H1 (cell line): Measurements from ENCODE around the gene PTPN3. TPM values are rescaled to one million over a fixed set of nuclear protein-coding genes. Genes with fewer than 3 reads are reported as not detected.

Experiments
- CTCF ChIA-PET: fragments of 300-600 bp; sonication (Branson Sonifier 250); formaldehyde crosslinking; loops from one replicate; lab custom pipeline; 2021; ENCODE audit not compliant: partially characterized antibody; lab: Charles Lee
- POLR2A ChIA-PET: fragments of 300-600 bp; sonication (Branson Sonifier 250); formaldehyde crosslinking; loops from one replicate; lab custom pipeline; 2021; ENCODE audit warnings: inconsistent platforms; ENCODE audit not compliant: partially characterized antibody; lab: Charles Lee
- DNase-seq, 2 experiments: peaks; one replicate each; pipeline versions ENCODE4 v3.0.0 to v3.0.0-alpha.2; 2010 to 2022; ENCODE audit warnings: low spot score in 2 of 2, low read depth in 1 of 2, mixed read lengths in 1 of 2
- FAIRE-seq: peaks from 2 replicates; lab custom pipeline; 2011; peaks lifted over from hg19 to GRCh38; lab: Jason Lieb, UNC
- H2AFZ ChIP-seq: 2 replicates; pipeline ENCODE4 v1.8.1; 2012; ENCODE audit warnings: low read length, inconsistent platforms
- H2AK5ac ChIP-seq: 2 replicates; pipeline ENCODE4 v1.6.1; 2013; ENCODE audit warnings: low read depth, low read length
- H2BK120ac ChIP-seq: replicated peaks from 2 replicates; pipeline ENCODE3; 2013; ENCODE audit warnings: low read depth, low read length, inconsistent platforms
- H2BK12ac ChIP-seq: 2 replicates; pipeline ENCODE4 v1.6.1; 2013; ENCODE audit warnings: low read depth, low read length
- H2BK15ac ChIP-seq: 2 replicates; pipeline ENCODE4 v1.6.1; 2013; ENCODE audit warnings: low read length
- H2BK20ac ChIP-seq: 2 replicates; pipeline ENCODE4 v1.6.1; 2013; ENCODE audit warnings: low read length
- H2BK5ac ChIP-seq: 2 replicates; pipeline ENCODE4 v1.6.1; 2013; ENCODE audit warnings: low read depth, low read length
- H3K14ac ChIP-seq: 2 replicates; pipeline ENCODE4 v1.6.1; 2013; ENCODE audit warnings: inconsistent platforms; ENCODE audit not compliant: insufficient read length
- H3K18ac ChIP-seq: 2 replicates; pipeline ENCODE4 v1.6.1; 2013; ENCODE audit warnings: low read length; ENCODE audit errors: extremely low read depth
- H3K23ac ChIP-seq: 2 replicates; pipeline ENCODE4 v1.6.1; 2013; ENCODE audit warnings: inconsistent platforms; ENCODE audit not compliant: insufficient read length
- H3K23me2 ChIP-seq: 2 replicates; pipeline ENCODE4 v1.6.1; 2013; ENCODE audit warnings: low read depth, low read length
- H3K27ac ChIP-seq: 2 replicates; pipeline ENCODE4 v1.6.1; 2011; ENCODE audit warnings: low read depth, low read length, inconsistent platforms
- H3K27me3 ChIP-seq, 4 experiments: replicated peaks in 1 of 4; 1 replicate in 1 of 4; 2 replicates in 3 of 4; pipeline versions ENCODE4 v1.6.1 to v1.8.1; 2011 to 2013; ENCODE audit warnings: low read length in 3 of 4, mild to moderate bottlenecking in 3 of 4, inconsistent platforms in 2 of 4, mixed read lengths in 2 of 4, moderate library complexity in 1 of 4; ENCODE audit not compliant: control insufficient read depth in 3 of 4, insufficient read depth in 3 of 4; ENCODE audit errors: extremely low read depth in 1 of 4
- H3K36me3 ChIP-seq, 4 experiments: 2 replicates each; pipeline versions ENCODE4 v1.6.1 to v1.8.1; 2011 to 2013; ENCODE audit warnings: mild to moderate bottlenecking in 4 of 4, low read length in 3 of 4, moderate library complexity in 2 of 4, control low read depth in 1 of 4, inconsistent platforms in 1 of 4; ENCODE audit not compliant: insufficient read depth in 4 of 4, control insufficient read depth in 2 of 4
- H3K4ac ChIP-seq: replicated peaks from 2 replicates; pipeline ENCODE3; 2013; ENCODE audit warnings: low read length, low read depth, mixed read lengths, inconsistent platforms; ENCODE audit not compliant: insufficient read length
- H3K4me1 ChIP-seq, 4 experiments: replicated peaks in 1 of 4; 1 replicate in 1 of 4; 2 replicates in 3 of 4; pipeline versions ENCODE4 v1.6.1 to v1.8.1; 2011 to 2013; ENCODE audit warnings: low read length in 3 of 4, inconsistent platforms in 2 of 4, mixed read lengths in 1 of 4; ENCODE audit not compliant: insufficient read depth in 4 of 4, control insufficient read depth in 3 of 4
- H3K4me2 ChIP-seq, 2 experiments: 2 replicates each; pipeline versions ENCODE4 v1.6.1 to v1.8.1; 2011 to 2013; ENCODE audit warnings: low read depth in 2 of 2, low read length in 2 of 2, control low read depth in 1 of 2, inconsistent platforms in 1 of 2, mild to moderate bottlenecking in 1 of 2; ENCODE audit not compliant: insufficient read depth in 1 of 2
- H3K4me3 ChIP-seq, 4 experiments: fragments of 200-600, 300-600 bp in 1 of 4; sonication (generic), shearing (Covaris generic), sonication (Bioruptor Twin) in 1 of 4; 2 replicates each; pipeline versions ENCODE4 v1.5.1 to v1.8.1; 2011 to 2016; ENCODE audit warnings: low read length in 4 of 4, low read depth in 3 of 4, control low read depth in 2 of 4, inconsistent platforms in 2 of 4, mild to moderate bottlenecking in 2 of 4, mixed read lengths in 1 of 4, moderate library complexity in 1 of 4; ENCODE audit not compliant: insufficient read depth in 2 of 4; ENCODE audit errors: extremely low read depth in 1 of 4
- H3K56ac ChIP-seq: replicated peaks from 2 replicates; pipeline ENCODE3; 2013; ENCODE audit warnings: low read depth, mild to moderate bottlenecking, mixed read lengths, low read length, inconsistent platforms; ENCODE audit not compliant: insufficient read length
- H3K79me1 ChIP-seq: 2 replicates; pipeline ENCODE4 v1.6.1; 2013; ENCODE audit warnings: low read depth, low read length, control low read depth
- H3K79me2 ChIP-seq, 2 experiments: 2 replicates each; pipeline versions ENCODE4 v1.6.1 to v1.8.1; 2012 to 2013; ENCODE audit warnings: low read length in 2 of 2, mild to moderate bottlenecking in 2 of 2, inconsistent platforms in 1 of 2; ENCODE audit not compliant: insufficient read depth in 2 of 2, control insufficient read depth in 1 of 2
- H3K9ac ChIP-seq, 4 experiments: replicated peaks in 1 of 4; 1 replicate in 1 of 4; 2 replicates in 3 of 4; pipeline versions ENCODE4 v1.6.1 to v1.8.1; 2011 to 2013; ENCODE audit warnings: low read depth in 3 of 4, low read length in 3 of 4, control low read depth in 2 of 4, mild to moderate bottlenecking in 2 of 4, moderate library complexity in 2 of 4, inconsistent platforms in 1 of 4; ENCODE audit errors: extremely low read depth in 1 of 4
- H3K9me3 ChIP-seq, 2 experiments: 2 replicates each; pipeline versions ENCODE4 v1.6.1 to v1.8.1; 2012 to 2013; ENCODE audit warnings: mild to moderate bottlenecking in 2 of 2, moderate library complexity in 2 of 2, control low read depth in 1 of 2, inconsistent platforms in 1 of 2, low read depth in 1 of 2, low read length in 1 of 2, mixed read lengths in 1 of 2; ENCODE audit not compliant: insufficient read depth in 2 of 2
- H4K20me1 ChIP-seq, 2 experiments: replicated peaks in 1 of 2; 2 replicates each; pipeline versions ENCODE3 to v1.8.1; 2011 to 2013; ENCODE audit warnings: inconsistent platforms in 2 of 2, low read length in 2 of 2, mild to moderate bottlenecking in 1 of 2; ENCODE audit not compliant: insufficient read depth in 2 of 2, control insufficient read depth in 1 of 2
- H4K5ac ChIP-seq: 2 replicates; pipeline ENCODE4 v1.6.1; 2013; ENCODE audit warnings: low read length, low read depth, mixed read lengths, inconsistent platforms; ENCODE audit not compliant: insufficient read length
- H4K8ac ChIP-seq: 2 replicates; pipeline ENCODE4 v1.8.0; 2013; ENCODE audit warnings: mild to moderate bottlenecking, moderate library complexity, low read length, inconsistent platforms; ENCODE audit not compliant: insufficient read depth; ENCODE audit errors: extremely low read depth
- H4K91ac ChIP-seq: replicated peaks from 2 replicates; pipeline ENCODE3; 2013; ENCODE audit warnings: low read length, mixed read lengths, inconsistent platforms; ENCODE audit not compliant: insufficient read length
- CHD1 ChIP-seq: IDR thresholded peaks from 2 replicates; pipeline ENCODE4 v1.6.1; 2012; ENCODE audit warnings: low read depth, low read length, improper control_type of control experiment
- CTCF ChIP-seq, 3 experiments: IDR thresholded peaks; 1 replicate in 2 of 3; 2 replicates in 1 of 3; pipeline versions ENCODE4 v1.5.1 to v1.6.1; 2011; ENCODE audit warnings: low read length in 3 of 3, mild to moderate bottlenecking in 3 of 3, inconsistent platforms in 2 of 3, low read depth in 1 of 3, moderate library complexity in 1 of 3; ENCODE audit not compliant: insufficient read depth in 1 of 3; ENCODE audit errors: control extremely low read depth in 1 of 3
- EGR1 ChIP-seq: IDR thresholded peaks from 2 replicates; pipeline ENCODE4 v1.6.1; 2011; ENCODE audit warnings: low read depth, low read length, borderline replicate concordance
- EZH2 ChIP-seq: fragments of 200-600 bp; sonication (generic); IDR thresholded peaks from 2 replicates; pipeline ENCODE4 v1.7.1; 2012; ENCODE audit warnings: low read depth, mild to moderate bottlenecking, moderate library complexity, low read length, inconsistent platforms; ENCODE audit not compliant: severe bottlenecking
- KDM5A ChIP-seq: fragments of 200-600 bp; IDR thresholded peaks from 2 replicates; pipeline ENCODE4 v1.7.1; 2012; ENCODE audit warnings: mild to moderate bottlenecking, low read length, inconsistent platforms, mixed read lengths
- NRF1 ChIP-seq: IDR thresholded peaks from 2 replicates; pipeline ENCODE4 v1.6.1; 2011; ENCODE audit warnings: mild to moderate bottlenecking, low read depth, low read length, improper control_type of control experiment
- TAF1 ChIP-seq: IDR thresholded peaks from 2 replicates; pipeline ENCODE4 v1.6.1; 2011; ENCODE audit warnings: mild to moderate bottlenecking, low read depth, low read length
- TAF7 ChIP-seq: optimal IDR thresholded peaks from 2 replicates; pipeline ENCODE3; 2011; ENCODE audit warnings: low read depth, mild to moderate bottlenecking, inconsistent platforms, low read length, moderate library complexity, borderline replicate concordance
- WGBS, 2 experiments: shearing (Covaris generic) in 1 of 2; methylation state at CpG; one replicate each; pipeline versions ENCODE4 v1.1.6 to v1.1.7; 2013 to 2015; ENCODE audit warnings: low lambda C conversion rate in 2 of 2, mixed read lengths in 2 of 2, inconsistent platforms in 1 of 2, low coverage in 1 of 2, missing lambda C conversion rate in 1 of 2; ENCODE audit not compliant: insufficient replicate concordance in 2 of 2, insufficient coverage in 1 of 2, insufficient read length in 1 of 2; ENCODE audit errors: extremely low coverage in 1 of 2, missing lambda C conversion rate in 1 of 2; 5-methylcytosine and 5-hydroxymethylcytosine counted together
- polyA plus RNA-seq, 7 experiments: library from polyadenylated mRNA; depleted of rRNA in 3 of 7; stranded (reverse) in 5 of 7; unstranded in 2 of 7; fragments of >200 nt in 5 of 7; fragments of 200-250 nt in 2 of 7; gene quantifications; 1 replicate in 5 of 7; 2 replicates in 1 of 7; 4 replicates in 1 of 7; pipeline versions ENCODE4 v1.2.1 to v1.2.3, GENCODE V29; 2011 to 2013; ENCODE audit warnings: missing spikeins in 2 of 7, mixed read lengths in 2 of 7
- total RNA-seq: library from RNA; stranded (reverse); fragmentation: NEBNext Ultra II Directional; extraction: Animal tissue kit (Norgen Biotek cat#: 25700); gene quantifications from 2 replicates; pipeline ENCODE4 v1.2.1, GENCODE V29; 2021

Gene PTPN3
- total and polyA plus RNA-seq, 2 of the 8 experiments (the other 6 are each of a cell fraction or from before 2014, with no cell fraction given) = 2.9 to 3.7 TPM

- H3K79me1 ChIP-seq = no peaks in the 10 kb centered on the region; the same call in 1 of the 2 replicates
- POLR2A ChIA-PET = no interaction called here
- no peaks in the 10 kb centered on the region for H3K23me2 ChIP-seq
- no peak overlapping the region for H3K4me3 ChIP-seq
- H3K14ac ChIP-seq = no peak overlapping the region
- H3K4me1 ChIP-seq = no peaks in the 10 kb centered on the region
- H3K9me3 ChIP-seq = no peaks in the 10 kb centered on the region
- no peak overlapping the region for H4K91ac ChIP-seq
- no peak overlapping the region for H2BK15ac ChIP-seq
- no peak overlapping the region for H2BK20ac ChIP-seq
- H3K4me2 ChIP-seq = no peak overlapping the region
- H3K9ac ChIP-seq = no peak overlapping the region
- FAIRE-seq (no peak), DNase-seq (no peak)
- H3K56ac ChIP-seq = no peak overlapping the region
- no peak overlapping the region for H2AFZ ChIP-seq
- H2BK5ac ChIP-seq = no peak overlapping the region
- no peaks in the 10 kb centered on the region for H3K79me2 ChIP-seq
- CTCF ChIA-PET = interaction anchor here (0.6 to 2.8 kb wide), 8 partner anchors 12 to 141 kb away, joined by 3 to 9 read pairs (median 4); no protein-coding TSS in a partner anchor
- H3K18ac ChIP-seq = no peak overlapping the region
- no peak overlapping the region for H4K5ac ChIP-seq
- no peak overlapping the region for H3K23ac ChIP-seq
- 84% methylated on average over 6 of the region's 6 CpGs; no CpG with 5 or more reads in 1 of the 2 experiments for WGBS, 2 experiments
- no peak overlapping the region for H2AK5ac ChIP-seq
- no peak overlapping the region for H3K4ac ChIP-seq
- no peaks in the 10 kb centered on the region for H3K27me3 ChIP-seq
- H3K36me3 ChIP-seq = peaks cover 0 to 2% (median 0%) of the 10 kb centered on the region in 4 experiments; a peak in 1 of 8 replicates
- no peak overlapping the region for H2BK12ac ChIP-seq
- no peak overlapping the region for H2BK120ac ChIP-seq
- no peaks in the 10 kb centered on the region for H4K20me1 ChIP-seq
- H3K27ac ChIP-seq = no peak overlapping the region
- H4K8ac ChIP-seq = no peak overlapping the region
- TF ChIP-seq TAF1 (no peak), NRF1 (no peak), CTCF (IDR thresholded peaks at IDR 0.05; ENCODE audit: control extremely low read depth in 1 of 3, insufficient read depth in 1 of 3, low read depth in 1 of 3, low read length in 3 of 3) (no peak), TAF7 (no peak), CHD1 (no peak), EGR1 (no peak), KDM5A (no peak), EZH2 (no peak)
These were observed 110.3 kb downstream of the PTPN3 start for GRCh38 chr9:109387856-109388255.
